ENCODE measurements around the gene SMTN.
"Not testable (repeated sequence)": the region's sequence is repeated elsewhere in the genome, so short reads cannot be mapped to it uniquely, and the experiment has no call there.

The SMTN gene

DNA sequence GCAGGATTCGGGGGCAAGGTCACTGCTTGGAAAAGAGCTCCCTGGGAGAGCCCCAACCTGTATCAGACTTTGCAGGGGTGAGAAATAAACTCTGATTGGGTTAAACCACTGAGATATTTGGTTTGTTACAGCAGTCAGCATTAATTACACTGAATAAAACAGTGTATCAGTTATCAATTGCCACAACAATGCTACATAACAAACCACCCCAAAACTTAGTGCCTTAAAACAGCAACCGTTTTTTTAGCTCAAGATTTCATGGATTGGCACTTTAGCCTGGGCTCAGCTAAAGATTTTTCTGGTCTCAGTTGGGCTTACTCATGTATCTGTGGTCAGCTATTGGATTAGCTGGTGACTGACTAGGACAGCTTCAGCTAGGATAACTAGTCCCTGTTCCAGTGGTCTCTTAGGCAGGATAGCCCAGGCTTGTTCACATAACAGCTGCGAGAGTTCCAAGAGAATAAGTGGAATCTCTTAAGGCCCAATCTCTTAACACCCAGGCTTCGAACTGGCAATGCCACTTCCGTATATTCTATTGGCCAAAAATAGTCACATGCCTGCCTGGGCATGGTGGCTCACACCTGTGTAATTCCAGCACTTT, 7.5 kb upstream of the SMTN start:
- DNase-seq = not testable (repeated sequence)

DNA sequence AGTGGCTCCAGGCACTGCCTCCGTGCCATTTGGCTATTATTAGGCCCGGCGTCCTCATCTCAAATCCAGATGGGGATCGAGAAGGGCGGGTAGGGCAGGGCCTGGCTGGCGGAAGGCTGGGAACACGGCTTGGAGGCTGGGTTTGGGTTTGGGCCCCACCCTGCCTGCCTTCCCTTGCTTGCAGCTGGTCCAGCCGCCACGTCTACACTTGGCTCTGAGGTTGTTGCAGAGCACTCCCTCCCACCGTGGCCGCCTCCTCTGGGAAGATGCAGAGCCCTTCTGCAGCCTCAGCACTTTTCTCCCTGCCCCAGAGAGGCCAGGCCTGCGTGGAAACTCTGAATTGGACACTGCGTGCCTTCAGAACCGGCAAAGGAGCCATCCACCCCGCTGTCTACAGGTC, 5.2 kb upstream of the SMTN start:
- no peak for DNase-seq

DNA sequence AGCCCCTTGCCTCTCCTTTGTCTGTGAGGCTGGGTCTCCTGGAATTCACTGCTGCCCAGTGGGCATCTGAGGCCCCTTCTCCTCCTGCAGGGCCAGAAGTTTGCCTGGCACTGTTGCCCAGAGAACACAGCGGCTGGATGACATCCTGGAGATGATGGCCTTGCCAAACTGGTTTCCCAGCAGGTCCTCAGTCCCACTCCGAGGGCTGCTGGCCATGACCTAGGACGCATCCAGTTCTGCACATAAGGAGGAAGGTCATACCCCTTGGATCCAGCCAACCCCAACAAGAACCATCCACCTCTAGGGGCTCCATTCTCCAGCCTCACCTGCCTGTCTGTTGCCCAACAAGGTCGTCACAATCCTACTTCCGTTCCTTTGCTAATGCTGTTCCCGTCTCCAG, 3.4 kb upstream of the SMTN start:
- DNase-seq = no peak

DNA sequence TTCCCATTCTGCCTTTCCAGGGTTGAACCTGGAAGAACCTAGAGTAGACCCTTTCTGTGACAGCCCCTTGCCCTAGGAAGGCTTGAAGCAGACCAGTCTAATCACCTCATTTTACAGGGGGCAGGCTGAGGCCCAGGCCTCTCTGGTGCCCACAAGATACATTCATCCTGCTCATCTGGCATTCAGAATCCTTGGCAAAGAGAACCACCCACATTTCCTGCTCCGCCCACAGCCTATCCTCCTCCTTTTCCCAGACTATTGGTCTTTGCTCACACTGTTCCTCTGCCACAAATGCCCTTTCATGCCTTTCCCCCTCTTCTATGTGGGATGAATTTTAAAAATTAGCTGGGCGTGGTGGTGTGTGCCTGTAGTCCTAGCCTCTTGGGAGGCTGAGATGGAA, 2.7 kb upstream of the SMTN start:
- not testable (repeated sequence) for DNase-seq

DNA sequence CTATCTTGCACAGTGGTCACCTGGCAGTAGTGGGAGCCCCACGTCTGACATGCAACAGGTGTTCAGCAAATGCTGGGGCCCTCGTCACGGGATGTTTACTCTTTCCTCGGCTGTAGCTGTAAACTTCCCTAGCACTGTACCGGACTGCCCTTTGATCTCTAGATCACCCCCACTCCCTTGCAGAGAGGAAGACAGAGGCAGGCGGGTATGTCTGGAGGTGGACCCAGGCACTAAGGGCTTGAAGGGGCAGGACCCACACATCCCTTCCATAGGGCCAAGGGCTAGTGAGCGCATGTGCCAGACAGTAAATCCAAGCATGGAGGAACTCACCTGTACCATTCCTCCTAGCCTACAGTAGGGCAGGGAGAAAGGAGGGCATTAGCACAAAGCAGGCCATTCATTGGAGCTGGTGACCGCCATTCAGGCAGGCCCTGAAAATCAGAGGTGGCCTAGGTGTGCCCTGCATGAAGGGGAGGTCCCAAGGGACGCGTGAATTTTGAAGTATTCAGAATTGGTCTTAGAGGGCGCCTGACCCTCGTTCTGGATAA, 1.9 kb upstream of the SMTN start:
- no peak for DNase-seq

DNA sequence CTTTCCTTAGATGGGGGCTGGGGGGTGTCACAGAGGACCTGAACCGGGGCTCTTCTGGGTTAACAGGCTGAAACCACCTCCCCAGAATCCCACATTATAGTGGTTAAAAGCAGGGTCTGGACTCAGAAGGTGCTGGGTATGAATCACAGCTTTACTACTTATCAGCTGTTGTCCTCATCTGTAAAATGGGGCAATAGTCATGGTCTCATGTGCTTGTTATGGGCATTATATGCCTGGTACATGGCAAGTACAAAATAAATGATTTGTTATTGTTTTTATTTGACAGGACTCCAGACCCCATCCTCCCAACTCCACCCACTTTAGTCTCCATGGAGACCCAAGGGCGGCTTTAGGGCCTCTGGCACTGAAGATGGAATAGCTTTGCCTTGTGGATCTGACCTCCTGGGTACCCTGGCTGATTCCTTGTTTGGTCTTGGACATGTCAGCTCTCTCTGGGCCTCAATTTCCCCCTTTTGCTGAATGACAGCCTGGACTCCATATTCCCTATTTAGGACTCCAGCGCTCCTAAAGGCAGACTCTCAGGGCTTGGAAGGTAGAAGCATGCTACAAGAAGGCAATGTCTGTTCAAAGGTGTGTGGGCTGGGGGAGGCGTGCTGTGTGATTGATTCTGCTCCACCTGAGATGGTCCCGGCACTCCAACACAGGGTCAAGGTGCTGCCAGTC, 812 bp upstream of the SMTN start:
- DNase-seq = no peak

DNA sequence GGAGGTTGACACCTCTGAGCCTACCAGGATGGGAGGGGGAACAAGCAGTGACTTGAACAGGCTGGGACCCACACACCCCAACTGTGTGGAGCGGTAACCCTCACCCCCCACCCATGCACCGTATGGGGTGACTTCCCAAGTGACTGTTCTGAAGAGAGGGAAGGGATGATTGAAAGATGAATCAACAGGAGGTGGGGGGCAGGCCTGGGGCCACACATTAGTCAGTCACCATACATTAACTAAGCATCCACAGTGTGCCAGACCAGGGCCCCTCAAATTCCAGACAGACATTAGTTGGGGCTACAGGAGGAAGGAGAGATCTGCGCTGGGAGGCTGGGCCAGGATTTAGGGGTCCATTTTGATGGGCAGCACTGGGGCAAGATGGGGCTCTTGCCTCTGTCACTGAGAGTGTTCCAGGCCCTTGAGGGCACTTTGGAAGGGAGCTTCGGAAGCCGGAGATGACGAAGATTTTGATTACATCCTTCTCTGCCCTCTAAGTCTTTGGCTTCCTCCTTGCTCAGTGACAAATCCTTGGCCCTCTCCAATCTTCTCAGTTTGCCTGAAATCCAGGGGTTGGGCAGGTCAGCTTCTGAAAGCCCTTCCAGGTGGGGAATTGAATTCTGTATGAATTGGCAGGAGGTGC, 966 bp downstream of the SMTN start:
- DNase-seq = no peak

DNA sequence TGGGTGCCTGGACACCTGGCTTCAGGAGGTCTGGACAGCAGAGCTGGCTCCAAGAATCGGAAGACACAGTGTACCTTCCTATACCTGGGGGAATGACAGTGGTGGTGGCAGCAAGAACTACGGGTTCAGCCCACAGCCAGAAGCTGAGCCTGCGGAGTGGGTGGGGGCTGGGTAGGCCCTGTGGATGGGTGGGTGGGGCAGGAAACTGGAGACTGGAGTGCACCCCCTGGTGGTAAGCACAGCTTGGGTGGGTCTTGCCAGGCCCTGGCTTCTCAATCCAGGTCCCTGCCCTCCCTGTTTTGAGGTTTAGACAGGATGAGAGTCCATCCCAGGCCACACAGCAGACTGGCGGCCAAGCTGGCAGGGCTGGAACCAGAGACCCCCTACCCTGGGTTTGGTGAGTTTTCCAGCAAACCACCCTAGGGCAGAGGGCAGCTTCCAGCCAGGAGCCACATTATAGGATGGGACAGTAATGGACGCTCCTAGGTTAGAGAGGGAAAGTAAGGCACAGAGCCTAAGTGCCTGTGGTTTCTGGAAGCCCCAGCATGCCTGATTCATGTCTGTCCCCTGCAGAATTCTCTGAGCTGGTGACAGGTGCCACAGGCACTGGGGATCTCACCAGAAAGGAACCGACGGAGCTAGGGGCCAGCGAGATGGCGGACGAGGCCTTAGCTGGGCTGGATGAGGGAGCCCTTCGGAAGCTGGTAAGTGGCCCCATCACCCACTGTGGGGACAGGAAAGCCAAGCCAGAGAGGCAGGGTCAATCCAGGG, 1.7 kb downstream of the SMTN start:
- peak; percentile 30 for DNase-seq

DNA sequence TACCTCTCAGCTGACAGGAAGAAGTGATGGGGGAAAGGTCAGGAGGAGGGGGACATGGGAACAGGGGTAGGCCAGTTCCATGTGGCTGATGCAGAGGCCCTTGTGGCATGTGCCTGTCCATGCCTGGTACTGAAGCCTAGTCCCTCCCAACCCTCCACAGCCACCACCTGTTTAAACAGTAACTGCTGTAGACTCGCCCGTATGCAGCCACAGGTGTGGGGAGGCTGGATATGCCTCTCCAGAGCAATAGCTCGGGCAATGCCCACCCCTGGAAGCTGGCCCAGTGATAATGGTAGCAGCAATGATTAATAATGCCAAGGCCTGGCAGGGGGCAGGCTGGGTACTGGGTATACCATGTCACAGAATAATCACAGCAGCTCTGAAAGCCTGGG, 2.3 kb downstream of the SMTN start:
- no peak for DNase-seq

DNA sequence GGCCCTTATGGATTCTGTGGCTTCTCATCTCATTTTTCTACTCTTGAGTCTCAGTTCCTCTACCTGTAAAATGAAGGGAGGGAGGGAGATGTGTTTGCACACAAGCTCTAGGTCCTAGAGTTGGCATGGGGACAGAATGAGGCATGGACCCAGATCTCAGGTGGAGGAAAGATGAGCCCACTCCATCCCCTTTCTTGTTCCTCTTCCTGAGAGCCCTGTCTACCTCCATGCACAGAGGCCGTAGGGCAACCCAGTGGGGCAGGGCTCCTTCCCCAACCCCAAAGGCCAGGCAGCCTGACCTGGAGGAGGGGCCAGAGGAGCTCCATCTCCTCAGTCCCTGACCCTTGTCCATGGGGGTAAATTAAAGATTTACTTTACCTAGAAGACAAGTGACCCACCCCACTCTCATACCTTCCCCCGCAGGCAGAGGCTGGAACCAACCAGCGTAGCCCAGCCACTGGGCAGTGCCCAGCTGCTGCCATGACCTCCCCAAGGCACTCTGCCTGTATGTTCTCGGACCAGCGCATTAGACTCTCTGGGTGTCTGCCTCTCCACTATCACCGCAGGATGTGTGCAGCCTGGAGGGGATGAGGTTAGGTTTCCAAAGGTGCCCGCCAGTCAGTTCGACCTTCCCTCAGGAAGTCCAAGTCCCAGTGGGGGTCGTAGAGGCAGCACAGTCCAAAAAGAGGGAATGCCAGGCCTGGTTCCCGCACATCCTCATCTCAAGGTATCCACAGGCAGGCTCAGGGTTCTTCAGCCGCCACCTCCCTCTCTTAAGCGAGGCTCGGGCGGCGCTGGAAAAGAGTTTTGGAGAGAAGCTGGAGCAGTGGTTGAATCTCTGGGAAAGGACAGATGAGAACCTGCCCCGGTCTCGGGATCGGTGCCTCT, 3.0 kb downstream of the SMTN start:
- no peak for DNase-seq

DNA sequence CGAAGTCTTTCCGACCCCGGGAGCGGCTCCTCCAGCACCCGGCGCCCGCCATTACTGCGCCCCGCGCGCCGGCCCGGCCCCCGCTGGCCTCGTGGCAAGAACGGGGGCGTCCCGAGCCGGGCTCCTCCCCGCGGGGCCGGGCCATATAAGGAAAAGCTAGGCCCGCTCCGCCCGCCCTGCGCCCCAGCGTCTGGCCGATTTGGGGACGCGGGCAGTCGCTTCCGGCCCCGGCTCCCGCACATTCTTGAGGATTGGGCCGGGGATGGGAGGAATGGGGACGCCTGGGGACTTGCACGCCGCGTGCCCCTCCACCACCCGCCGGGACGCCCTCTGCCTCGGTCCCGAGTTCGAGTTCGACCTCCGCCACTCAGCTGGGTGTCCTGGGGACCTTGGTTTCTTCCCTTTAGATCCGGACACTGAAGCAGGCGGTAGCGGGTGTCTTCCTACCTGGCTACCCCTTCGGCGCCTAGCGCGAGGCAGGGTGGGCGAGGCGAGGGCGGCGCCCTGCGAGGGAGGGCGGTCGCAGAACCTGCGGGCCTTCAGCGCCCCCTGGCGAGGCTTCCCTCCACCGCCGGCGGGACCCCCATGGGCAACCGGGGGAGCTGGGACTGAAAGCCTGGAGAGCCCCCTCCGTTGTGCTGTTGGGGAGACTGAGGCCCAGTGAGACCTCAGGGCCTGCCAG, 3.8 kb downstream of the SMTN start:
- peak; percentile 76 for DNase-seq

DNA sequence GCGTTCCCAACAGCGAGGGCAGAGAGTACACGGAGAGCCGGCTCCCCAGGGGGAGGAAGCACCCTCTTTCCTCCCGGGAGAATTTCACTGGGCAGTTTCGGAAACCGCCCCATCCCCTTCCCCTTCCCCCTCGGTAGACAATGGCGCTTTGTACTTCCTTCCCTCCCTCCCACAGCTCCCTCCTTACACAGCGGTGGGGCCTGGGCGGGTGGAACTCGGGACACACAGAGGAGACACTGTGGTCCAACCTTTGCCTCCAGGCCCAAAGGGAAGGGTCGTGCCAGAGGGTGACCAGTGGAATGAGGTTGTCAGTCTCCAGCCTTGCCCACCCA, 4.3 kb downstream of the SMTN start:
- no peak for DNase-seq

DNA sequence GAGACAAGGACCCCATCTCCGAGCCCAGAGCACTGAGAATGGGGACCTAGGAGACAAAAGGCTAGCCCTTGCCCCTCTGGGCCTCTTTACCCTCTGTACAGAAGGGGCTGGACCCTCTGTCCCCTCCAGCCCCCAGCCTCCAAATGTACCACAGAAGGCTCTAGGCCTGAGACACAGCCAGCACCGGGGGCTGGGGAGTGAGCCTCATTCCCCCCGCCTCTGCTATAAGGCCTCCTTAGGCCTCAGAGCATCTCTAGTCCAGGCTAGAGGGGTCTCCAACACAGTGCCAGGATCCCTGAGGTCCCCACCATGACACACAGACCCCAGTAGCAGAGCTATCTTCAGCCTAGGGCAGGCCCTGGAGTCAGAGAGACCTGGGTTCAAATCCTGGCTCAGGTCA, 4.8 kb downstream of the SMTN start:
- no peak for DNase-seq

DNA sequence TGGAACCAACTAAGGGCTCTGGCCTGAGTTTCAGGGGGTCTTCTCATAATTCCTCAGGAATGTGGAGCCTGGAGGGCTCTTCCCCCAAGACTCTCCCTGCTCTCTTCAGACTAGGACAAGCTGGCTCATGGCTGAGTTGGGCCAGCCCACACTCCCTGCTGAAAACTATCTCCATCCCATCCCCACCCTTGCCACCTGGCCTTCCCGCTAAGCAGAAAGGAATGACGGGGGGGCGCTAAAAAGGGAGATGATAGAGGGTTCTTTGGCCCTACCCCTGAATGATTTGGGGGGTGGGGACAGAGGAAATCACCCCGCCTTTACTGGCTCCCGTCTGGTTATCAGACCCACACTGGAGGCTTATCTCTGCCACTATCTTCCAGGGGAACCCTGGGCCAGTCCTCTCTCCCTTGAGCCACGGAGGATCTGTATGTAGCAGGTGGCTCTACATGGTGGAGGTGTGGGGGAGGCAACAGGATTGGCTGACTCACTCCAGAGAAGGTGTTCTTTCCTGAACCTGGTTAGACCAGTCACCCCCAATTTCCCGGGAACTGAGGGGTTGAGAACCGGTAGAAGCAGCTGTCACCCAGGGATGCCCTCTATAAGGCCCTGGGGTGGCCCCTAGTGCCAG, 5.7 kb downstream of the SMTN start:
- no peak for DNase-seq

DNA sequence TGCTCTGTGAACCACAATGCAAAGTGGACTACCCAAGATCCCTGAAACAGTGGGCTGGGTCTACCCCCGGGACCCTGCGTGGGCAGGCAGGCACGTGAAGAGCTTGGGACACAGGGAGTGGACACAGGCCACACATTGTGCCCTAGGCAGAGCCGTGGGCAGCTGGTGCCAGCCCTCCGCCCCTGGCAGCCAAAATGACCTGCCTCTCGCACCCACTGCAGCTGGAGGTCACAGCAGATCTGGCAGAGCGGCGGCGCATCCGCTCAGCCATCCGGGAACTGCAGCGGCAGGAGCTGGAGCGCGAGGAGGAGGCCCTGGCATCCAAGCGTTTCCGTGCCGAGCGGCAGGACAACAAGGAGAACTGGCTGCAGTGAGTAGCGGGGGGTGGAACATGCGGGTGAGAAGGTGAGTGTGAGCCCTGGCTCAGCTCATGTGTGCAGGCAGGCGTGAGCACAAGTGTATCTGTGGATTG, 6.7 kb downstream of the SMTN start:
- no peak for DNase-seq

DNA sequence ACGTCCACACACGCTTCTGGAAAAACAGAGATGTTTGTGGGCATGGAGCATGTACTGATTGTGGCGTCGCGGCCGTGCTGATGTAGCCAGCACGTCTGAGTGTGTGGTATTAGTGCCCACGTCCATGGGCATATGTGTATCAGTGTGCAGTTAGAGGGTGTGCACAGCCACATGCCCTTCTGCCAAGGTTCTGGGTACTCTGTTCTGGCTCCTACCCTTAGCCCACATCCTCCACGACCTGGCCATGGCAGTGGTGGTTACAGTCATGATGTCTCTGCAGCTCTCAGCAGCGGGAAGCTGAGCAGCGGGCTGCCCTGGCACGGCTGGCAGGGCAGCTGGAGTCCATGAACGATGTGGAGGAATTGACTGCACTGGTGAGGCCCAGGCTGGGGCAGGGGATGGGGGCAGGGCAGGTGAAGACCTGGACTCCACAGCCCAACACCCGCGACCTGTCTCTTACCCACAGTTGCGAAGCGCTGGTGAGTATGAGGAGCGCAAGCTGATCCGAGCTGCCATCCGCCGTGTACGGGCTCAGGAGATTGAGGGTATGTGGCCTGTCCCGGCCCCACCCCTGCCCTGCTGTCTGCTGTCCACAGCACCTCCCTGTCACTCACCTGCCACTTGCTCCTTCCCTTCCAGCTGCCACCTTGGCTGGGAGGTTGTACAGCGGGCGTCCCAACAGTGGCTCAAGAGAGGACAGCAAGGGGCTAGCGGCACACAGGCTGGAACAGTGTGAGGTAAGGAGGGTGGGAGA, 7.3 kb downstream of the SMTN start:
- DNase-seq = no peak

DNA sequence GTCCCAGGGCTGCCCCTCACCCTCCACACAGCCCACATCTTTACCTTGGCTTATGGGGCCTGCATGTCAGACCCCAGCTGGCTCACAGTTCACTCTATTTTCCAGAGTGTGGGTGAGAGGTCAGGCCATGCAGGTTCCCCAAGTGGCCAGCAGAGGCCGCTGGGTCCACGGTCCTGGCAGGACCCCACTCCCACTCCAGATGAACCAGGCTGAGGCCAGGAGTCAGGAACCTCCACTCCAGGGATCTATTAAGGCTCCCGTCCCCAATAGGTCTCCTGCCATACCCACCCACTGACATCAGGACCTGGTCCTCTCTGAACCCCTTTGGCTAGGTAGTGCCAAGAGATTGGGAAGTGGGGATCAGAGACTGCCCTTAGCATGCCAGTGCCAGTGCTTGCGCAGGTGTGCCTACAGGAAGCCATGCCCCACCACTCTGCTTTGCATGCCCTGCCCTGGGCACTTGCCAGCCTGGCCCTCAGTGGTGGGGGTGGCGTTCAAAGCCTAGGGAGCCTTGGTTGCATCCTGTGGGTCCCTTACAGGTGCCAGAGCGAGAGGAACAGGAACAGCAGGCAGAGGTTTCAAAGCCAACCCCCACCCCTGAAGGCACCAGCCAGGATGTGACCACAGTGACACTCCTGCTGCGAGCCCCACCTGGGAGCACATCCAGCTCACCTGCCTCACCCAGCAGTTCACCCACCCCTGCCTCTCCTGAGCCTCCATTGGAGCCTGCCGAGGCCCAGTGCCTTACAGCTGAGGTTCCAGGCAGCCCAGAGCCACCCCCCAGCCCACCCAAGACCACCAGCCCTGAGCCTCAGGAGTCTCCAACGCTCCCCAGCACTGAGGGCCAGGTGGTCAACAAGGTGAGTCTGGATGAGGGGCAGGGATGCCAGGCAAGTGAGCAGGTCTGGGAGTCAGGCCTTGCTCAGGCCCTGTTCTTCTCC, 8.3 kb downstream of the SMTN start:
- DNase-seq = no peak

DNA sequence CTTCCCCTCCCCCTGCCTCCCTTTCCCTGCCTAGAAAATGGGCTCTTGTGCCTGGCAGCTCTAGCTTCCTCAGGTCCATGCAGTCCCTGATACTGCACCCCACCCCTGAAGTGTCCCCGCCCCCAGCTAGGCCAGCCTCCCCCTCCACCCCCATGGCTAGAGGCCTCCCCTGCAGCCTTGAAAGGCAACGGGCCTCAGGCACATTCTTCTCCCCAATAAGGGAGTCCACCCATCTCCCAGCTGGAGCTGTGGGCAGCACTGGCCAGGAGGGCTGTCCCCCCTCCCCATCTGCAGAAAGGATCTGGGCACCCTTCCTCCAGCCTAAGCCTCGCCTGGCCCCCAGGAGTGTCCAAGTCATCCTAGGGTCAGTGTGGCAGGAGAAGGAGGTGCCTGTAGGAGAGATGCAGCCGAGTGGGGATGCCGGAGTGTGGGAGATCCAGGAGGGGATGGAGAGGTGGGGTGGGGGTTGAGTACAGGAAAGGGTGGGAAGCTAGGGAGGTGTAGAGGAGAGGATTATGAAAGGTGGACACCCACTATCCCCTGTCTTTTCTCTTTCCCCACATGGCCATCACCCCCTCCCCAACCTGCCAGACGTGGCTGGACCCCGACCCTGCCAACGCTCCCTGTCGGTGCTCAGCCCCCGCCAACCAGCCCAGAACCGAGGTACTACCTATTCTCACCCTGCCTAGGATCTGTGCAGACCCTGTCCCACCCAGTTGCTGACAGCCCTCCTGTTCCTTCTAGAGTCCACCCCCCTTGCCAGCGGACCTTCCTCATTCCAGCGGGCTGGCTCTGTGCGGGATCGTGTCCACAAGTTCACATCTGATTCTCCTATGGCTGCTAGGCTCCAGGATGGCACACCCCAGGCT, 9.3 kb downstream of the SMTN start:
- DNase-seq = no peak

Data from activated CD4-positive, alpha-beta T cell treated with anti-CD3 and anti-CD28 coated beads for 1 hour (primary cell).